WI38 (cell line): ENCODE data around the gene FHL2.

ENCODE experiments used
- H3K4me3 ChIP-seq: 2 replicates; pipeline ENCODE4 v1.5.1; 2011; ENCODE audit warnings: low read depth, mild to moderate bottlenecking, control low read depth, low read length
- CTCF ChIP-seq: IDR thresholded peaks from 2 replicates; pipeline ENCODE4 v1.5.1; 2012; ENCODE audit warnings: low read depth, mild to moderate bottlenecking, control low read depth, low read length

FHL2 gene

GRCh38 chr2:105421053-105421452 lies 22.2 kb upstream of the FHL2 start:
- TF ChIP-seq CTCF: no peak

GRCh38 chr2:105418522-105418921 lies 19.7 kb upstream of the FHL2 start:
- no peak for TF ChIP-seq CTCF
- no peak overlapping the region for H3K4me3 ChIP-seq

More at GRCh38 chr2:105421053-105421452, 22.2 kb upstream of the FHL2 start:
- H3K4me3 ChIP-seq: no peak overlapping the region

GRCh38 chr2:105417857-105418436 lies 19.1 kb upstream of the FHL2 start:
- no peak for TF ChIP-seq CTCF
- H3K4me3 ChIP-seq: no peak overlapping the region

DNA sequence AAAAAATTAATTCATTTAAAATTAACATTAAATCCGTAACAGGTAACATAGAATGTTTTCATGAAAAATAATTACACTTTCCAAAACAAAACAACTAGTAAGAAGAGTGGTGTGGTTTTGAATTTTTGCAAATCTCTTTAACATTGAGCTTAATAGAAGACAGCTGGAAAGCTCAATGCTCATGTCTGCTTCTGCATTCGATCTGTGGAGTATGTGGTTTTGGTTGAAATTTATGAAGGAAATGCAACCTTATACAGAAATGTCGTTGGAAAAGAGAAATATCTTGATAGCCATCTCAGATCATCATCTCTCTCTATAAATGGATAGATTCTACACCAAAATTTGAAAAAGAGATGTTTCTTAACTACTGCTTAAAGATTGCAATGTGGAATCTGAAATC lies 17.3 kb upstream of the FHL2 start:
- no peak for TF ChIP-seq CTCF
- H3K4me3 ChIP-seq: no peak overlapping the region

- TF ChIP-seq CTCF: no peak
- H3K4me3 ChIP-seq: no peak overlapping the region
Measured at GRCh38 chr2:105415007-105415406, 16.2 kb upstream of the FHL2 start.

GRCh38 chr2:105413206-105413605 lies 14.4 kb upstream of the FHL2 start:
- no peak for TF ChIP-seq CTCF
- no peak overlapping the region for H3K4me3 ChIP-seq

DNA sequence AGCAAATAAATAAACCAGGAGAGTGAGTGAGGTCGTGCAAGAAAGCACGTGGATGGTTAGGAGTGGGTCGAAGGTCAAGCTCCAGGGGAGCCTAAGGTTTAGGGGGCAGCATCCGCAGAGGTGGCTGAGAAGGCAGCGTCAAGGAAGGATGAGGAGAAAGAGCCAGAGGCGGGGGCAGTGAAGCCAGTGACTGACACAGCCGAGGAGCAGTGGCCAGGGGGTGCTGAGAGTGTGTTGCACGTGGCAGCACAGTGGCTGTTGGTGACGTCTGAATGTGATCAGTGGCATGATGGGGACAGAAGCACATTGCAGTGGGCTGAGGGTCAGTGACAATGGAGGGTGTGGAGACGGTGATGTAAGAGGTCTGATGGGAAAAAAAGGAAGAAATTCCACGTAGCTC lies 13.7 kb upstream of the FHL2 start:
- no peak for TF ChIP-seq CTCF
- no peak overlapping the region for H3K4me3 ChIP-seq
